Measurements from ENCODE around the gene MYPOP. TPM values are rescaled to one million over a fixed set of nuclear protein-coding genes. Genes with fewer than 3 reads are reported as not detected.

MYPOP gene
- total and polyA plus RNA-seq, 2 of the 13 experiments (the other 11 are each of a cell fraction or from before 2014, with no cell fraction given), result 2.3 to 2.7 TPM

DNA sequence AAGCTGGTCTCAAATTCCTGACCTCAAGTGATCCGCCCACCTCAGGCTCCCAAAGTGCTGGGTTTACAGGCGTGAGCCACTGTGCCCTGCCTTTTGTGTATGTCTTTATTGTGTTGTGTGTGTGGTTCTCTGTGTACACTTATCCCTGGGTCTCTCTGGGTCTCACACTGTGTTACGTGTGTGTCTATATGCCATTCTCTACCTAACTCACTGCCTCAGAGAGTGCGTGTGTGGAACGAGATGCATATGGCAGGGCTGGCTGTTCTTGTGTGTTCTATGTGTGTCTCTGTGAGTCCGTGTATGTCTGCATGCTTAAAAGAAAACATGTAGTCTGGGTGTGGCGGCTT is 27.8 kb downstream of the MYPOP start (continued):
- TF ChIP-seq, protein P1, sequence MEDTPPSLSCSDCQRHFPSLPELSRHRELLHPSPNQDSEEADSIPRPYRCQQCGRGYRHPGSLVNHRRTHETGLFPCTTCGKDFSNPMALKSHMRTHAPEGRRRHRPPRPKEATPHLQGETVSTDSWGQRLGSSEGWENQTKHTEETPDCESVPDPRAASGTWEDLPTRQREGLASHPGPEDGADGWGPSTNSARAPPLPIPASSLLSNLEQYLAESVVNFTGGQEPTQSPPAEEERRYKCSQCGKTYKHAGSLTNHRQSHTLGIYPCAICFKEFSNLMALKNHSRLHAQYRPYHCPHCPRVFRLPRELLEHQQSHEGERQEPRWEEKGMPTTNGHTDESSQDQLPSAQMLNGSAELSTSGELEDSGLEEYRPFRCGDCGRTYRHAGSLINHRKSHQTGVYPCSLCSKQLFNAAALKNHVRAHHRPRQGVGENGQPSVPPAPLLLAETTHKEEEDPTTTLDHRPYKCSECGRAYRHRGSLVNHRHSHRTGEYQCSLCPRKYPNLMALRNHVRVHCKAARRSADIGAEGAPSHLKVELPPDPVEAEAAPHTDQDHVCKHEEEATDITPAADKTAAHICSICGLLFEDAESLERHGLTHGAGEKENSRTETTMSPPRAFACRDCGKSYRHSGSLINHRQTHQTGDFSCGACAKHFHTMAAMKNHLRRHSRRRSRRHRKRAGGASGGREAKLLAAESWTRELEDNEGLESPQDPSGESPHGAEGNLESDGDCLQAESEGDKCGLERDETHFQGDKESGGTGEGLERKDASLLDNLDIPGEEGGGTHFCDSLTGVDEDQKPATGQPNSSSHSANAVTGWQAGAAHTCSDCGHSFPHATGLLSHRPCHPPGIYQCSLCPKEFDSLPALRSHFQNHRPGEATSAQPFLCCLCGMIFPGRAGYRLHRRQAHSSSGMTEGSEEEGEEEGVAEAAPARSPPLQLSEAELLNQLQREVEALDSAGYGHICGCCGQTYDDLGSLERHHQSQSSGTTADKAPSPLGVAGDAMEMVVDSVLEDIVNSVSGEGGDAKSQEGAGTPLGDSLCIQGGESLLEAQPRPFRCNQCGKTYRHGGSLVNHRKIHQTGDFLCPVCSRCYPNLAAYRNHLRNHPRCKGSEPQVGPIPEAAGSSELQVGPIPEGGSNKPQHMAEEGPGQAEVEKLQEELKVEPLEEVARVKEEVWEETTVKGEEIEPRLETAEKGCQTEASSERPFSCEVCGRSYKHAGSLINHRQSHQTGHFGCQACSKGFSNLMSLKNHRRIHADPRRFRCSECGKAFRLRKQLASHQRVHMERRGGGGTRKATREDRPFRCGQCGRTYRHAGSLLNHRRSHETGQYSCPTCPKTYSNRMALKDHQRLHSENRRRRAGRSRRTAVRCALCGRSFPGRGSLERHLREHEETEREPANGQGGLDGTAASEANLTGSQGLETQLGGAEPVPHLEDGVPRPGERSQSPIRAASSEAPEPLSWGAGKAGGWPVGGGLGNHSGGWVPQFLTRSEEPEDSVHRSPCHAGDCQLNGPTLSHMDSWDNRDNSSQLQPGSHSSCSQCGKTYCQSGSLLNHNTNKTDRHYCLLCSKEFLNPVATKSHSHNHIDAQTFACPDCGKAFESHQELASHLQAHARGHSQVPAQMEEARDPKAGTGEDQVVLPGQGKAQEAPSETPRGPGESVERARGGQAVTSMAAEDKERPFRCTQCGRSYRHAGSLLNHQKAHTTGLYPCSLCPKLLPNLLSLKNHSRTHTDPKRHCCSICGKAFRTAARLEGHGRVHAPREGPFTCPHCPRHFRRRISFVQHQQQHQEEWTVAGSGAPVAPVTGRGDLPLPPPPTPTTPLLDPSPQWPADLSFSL (CRISPR knock-in tag; IDR thresholded peaks at IDR 0.05), result peak; percentile 95
- TF ChIP-seq GZF1 (CRISPR knock-in tag; IDR thresholded peaks at IDR 0.05), result no peak
- TF ChIP-seq, protein P2, sequence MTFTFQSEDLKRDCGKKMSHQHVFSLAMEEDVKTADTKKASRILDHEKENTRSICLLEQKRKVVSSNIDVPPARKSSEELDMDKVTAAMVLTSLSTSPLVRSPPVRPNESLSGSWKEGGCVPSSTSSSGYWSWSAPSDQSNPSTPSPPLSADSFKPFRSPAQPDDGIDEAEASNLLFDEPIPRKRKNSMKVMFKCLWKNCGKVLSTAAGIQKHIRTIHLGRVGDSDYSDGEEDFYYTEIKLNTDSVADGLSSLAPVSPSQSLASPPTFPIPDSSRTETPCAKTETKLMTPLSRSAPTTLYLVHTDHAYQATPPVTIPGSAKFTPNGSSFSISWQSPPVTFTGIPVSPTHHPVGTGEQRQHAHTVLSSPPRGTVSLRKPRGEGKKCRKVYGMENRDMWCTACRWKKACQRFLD (CRISPR knock-in tag; IDR thresholded peaks at IDR 0.05; ENCODE audit: borderline replicate concordance), result 0 out of 2 replicates have a peak, but pooled peaks have one; percentile 14
- no peak for TF ChIP-seq CAMTA2 (CRISPR knock-in tag; IDR thresholded peaks at IDR 0.05; ENCODE audit: borderline replicate concordance)
- TF ChIP-seq MED8 (CRISPR knock-in tag; IDR thresholded peaks at IDR 0.05; ENCODE audit: insufficient replicate concordance), result peak; percentile 43
- 0 out of 2 replicates have a peak, but pooled peaks have one; percentile 37 for TF ChIP-seq TARDBP (CRISPR knock-in tag; IDR thresholded peaks at IDR 0.05)
- TF ChIP-seq, protein P3, sequence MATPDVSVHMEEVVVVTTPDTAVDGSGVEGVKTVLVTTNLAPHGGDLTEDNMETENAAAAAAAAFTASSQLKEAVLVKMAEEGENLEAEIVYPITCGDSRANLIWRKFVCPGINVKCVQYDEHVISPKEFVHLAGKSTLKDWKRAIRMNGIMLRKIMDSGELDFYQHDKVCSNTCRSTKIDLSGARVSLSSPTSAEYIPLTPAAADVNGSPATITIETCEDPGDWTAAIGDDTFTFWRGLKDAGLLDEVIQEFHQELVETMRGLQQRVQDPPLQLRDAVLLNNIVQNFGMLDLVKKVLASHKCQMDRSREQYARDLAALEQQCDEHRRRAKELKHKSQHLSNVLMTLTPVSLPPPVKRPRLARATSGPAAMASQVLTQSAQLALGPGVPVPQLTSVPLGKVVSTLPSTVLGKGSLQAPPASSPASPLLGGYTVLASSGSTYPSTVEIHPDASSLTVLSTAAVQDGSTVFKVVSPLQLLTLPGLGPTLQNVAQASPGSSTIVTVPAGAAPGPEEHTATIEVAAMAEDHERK (CRISPR knock-in tag; IDR thresholded peaks at IDR 0.05; ENCODE audit: low read depth), result no peak
- TF ChIP-seq ZNF720 (CRISPR knock-in tag; IDR thresholded peaks at IDR 0.05), result 0 out of 2 replicates have a peak, but pooled peaks have one; percentile 22
- TF ChIP-seq BCL6 (CRISPR knock-in tag; IDR thresholded peaks at IDR 0.05), result 0 out of 2 replicates have a peak, but pooled peaks have one; percentile 39
- TF ChIP-seq, protein P4, sequence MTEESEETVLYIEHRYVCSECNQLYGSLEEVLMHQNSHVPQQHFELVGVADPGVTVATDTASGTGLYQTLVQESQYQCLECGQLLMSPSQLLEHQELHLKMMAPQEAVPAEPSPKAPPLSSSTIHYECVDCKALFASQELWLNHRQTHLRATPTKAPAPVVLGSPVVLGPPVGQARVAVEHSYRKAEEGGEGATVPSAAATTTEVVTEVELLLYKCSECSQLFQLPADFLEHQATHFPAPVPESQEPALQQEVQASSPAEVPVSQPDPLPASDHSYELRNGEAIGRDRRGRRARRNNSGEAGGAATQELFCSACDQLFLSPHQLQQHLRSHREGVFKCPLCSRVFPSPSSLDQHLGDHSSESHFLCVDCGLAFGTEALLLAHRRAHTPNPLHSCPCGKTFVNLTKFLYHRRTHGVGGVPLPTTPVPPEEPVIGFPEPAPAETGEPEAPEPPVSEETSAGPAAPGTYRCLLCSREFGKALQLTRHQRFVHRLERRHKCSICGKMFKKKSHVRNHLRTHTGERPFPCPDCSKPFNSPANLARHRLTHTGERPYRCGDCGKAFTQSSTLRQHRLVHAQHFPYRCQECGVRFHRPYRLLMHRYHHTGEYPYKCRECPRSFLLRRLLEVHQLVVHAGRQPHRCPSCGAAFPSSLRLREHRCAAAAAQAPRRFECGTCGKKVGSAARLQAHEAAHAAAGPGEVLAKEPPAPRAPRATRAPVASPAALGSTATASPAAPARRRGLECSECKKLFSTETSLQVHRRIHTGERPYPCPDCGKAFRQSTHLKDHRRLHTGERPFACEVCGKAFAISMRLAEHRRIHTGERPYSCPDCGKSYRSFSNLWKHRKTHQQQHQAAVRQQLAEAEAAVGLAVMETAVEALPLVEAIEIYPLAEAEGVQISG (CRISPR knock-in tag; IDR thresholded peaks at IDR 0.05), result no peak
- TF ChIP-seq, protein P5, sequence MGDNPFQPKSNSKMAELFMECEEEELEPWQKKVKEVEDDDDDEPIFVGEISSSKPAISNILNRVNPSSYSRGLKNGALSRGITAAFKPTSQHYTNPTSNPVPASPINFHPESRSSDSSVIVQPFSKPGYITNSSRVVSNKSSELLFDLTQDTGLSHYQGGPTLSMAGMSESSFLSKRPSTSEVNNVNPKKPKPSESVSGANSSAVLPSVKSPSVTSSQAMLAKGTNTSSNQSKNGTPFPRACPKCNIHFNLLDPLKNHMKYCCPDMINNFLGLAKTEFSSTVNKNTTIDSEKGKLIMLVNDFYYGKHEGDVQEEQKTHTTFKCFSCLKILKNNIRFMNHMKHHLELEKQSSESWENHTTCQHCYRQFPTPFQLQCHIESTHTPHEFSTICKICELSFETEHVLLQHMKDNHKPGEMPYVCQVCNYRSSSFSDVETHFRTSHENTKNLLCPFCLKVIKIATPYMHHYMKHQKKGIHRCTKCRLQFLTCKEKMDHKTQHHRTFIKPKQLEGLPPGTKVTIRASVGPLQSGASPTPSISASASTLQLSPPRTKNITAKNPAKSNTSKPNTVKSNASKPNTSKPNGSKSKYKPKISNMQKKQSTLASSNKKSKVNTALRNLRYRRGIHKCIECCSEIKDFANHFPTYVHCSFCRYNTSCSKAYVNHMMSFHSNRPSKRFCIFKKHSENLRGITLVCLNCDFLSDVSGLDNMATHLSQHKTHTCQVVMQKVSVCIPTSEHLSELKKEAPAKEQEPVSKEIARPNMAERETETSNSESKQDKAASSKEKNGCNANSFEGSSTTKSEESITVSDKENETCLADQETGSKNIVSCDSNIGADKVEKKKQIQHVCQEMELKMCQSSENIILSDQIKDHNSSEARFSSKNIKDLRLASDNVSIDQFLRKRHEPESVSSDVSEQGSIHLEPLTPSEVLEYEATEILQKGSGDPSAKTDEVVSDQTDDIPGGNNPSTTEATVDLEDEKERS (CRISPR knock-in tag; IDR thresholded peaks at IDR 0.05), result 0 out of 2 replicates have a peak, but pooled peaks have one; percentile 42
- TF ChIP-seq, protein P6, sequence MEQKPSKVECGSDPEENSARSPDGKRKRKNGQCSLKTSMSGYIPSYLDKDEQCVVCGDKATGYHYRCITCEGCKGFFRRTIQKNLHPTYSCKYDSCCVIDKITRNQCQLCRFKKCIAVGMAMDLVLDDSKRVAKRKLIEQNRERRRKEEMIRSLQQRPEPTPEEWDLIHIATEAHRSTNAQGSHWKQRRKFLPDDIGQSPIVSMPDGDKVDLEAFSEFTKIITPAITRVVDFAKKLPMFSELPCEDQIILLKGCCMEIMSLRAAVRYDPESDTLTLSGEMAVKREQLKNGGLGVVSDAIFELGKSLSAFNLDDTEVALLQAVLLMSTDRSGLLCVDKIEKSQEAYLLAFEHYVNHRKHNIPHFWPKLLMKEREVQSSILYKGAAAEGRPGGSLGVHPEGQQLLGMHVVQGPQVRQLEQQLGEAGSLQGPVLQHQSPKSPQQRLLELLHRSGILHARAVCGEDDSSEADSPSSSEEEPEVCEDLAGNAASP (CRISPR knock-in tag; IDR thresholded peaks at IDR 0.05; ENCODE audit: borderline replicate concordance), result peak; percentile 76
